WI38 (cell line): ENCODE results near the gene RGS7.
"Not testable (repeated sequence)": the region's sequence is repeated elsewhere in the genome, so short reads cannot be mapped to it uniquely, and the experiment has no call there.

Source experiments
- H3K4me3 ChIP-seq: 2 replicates; pipeline ENCODE4 v1.5.1; 2011; ENCODE audit warnings: low read depth, mild to moderate bottlenecking, control low read depth, low read length
- TF ChIP-seq, protein P1 (sequence below): IDR thresholded peaks from 2 replicates; pipeline ENCODE4 v1.5.1; 2012; ENCODE audit warnings: low read depth, mild to moderate bottlenecking, control low read depth, low read length

RGS7 gene

DNA sequence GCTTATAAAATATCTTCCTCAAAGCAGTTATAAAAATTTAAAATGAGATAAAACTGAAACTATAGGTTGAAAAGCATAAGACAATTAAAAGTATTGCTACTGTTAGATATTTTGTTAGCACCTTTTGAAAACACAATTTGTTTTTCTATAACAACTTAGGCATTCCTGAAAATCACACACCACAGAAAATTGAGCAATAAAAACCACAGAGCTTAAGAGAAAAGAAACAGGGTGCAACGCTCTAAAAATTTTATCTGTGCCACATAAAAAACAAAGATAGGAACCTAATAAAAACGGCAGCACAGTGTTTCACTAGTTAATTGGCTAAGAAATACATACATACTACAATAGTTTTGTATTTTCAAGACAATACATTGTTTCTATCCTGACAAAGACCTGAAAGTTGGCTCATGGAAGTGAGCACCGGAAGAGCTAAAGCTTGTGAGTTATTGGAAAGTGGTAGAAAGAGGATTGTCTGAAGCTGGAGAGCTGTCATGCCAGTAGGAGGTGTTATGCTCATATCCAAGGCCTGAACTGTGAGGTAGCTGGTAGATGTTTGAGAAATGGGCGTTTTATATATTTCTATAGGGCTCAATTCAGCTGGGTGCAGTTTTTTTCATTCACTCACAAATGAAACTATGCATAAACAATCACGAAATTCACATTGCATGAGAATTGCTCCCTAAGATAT is 45.8 kb downstream of the RGS7 start:
- TF ChIP-seq, protein P1, sequence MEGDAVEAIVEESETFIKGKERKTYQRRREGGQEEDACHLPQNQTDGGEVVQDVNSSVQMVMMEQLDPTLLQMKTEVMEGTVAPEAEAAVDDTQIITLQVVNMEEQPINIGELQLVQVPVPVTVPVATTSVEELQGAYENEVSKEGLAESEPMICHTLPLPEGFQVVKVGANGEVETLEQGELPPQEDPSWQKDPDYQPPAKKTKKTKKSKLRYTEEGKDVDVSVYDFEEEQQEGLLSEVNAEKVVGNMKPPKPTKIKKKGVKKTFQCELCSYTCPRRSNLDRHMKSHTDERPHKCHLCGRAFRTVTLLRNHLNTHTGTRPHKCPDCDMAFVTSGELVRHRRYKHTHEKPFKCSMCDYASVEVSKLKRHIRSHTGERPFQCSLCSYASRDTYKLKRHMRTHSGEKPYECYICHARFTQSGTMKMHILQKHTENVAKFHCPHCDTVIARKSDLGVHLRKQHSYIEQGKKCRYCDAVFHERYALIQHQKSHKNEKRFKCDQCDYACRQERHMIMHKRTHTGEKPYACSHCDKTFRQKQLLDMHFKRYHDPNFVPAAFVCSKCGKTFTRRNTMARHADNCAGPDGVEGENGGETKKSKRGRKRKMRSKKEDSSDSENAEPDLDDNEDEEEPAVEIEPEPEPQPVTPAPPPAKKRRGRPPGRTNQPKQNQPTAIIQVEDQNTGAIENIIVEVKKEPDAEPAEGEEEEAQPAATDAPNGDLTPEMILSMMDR = no peak
- no peak overlapping the region for H3K4me3 ChIP-seq

DNA sequence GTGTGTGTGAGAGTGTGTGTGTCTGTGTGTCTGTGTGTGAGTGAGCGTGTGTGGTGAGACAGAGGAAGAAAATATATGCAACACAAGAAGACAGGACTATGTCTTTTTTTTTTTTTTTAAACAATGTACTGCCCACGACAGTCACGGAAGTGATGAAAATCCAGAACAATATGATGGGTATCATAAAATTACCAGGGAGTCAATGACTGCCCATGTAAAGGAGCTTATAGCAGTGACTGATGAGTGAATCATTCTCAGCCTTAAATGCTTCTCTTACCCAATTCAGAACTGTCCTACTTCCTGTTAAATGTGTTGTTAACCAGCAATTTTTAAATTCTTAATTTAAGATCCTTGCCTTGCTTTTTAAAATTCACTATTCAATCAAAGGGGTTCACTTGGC is 46.6 kb downstream of the RGS7 start:
- TF ChIP-seq, protein P1 = no peak
- no peak overlapping the region for H3K4me3 ChIP-seq

DNA sequence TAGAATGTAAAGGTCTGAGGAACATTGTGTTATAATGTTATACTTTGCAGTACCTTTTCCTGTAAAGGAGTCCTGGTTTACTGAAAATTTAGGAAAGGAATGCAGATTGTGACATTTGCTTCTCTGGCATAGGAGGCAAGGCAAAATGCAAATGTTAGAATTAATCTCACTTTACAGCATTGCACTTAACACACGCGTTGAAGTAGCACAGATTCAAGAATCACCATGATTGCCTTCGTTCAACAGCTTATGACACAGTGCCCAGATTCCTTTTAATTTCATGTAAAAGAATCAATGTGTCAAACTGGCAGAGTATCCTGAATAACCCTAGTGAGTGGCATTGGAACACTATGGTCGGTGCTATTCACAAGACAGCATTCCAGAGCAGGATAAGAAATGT is 47.4 kb downstream of the RGS7 start:
- no peak overlapping the region for H3K4me3 ChIP-seq
- TF ChIP-seq, protein P1 = no peak

DNA sequence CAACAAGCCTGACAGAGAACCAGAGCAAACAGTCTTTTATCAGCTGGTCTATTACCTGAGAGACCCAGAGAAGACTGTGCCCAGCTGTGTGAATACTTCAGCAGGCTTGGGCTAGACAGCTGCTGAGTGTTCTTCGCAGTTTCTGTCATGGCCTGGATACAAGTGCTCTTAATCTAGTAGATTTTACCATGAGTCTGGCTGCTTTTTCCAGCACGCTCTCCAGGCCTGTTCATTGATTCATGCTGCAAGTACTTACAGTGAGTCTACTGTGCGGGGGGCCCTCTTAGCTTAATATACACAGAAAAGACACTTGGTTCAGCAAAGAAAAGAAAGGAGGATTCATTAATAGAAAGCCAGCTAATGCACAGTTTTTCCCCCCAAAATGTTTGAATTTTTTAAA is 48.5 kb downstream of the RGS7 start:
- no peak overlapping the region for H3K4me3 ChIP-seq
- TF ChIP-seq, protein P1 = no peak

DNA sequence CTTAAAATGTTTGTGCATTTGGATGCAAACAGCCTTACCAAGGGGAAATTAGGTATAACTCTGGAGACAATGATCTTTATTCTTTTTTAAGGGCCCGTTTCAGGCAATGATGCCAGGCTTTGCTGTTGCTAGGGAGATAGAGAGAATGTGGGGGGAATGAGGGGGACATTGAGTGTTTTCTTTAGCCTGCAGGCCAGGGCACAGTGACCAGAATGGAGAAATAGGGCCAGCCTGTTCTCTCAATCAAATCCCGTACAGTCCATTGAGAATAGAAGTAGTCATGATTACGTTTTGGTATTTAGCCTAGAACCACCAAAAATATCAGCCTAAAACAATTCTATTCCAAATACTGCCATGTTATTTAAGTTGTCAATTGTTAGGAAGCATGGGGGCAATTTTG is 49.0 kb downstream of the RGS7 start:
- TF ChIP-seq, protein P1 = no peak
- no peak overlapping the region for H3K4me3 ChIP-seq

DNA sequence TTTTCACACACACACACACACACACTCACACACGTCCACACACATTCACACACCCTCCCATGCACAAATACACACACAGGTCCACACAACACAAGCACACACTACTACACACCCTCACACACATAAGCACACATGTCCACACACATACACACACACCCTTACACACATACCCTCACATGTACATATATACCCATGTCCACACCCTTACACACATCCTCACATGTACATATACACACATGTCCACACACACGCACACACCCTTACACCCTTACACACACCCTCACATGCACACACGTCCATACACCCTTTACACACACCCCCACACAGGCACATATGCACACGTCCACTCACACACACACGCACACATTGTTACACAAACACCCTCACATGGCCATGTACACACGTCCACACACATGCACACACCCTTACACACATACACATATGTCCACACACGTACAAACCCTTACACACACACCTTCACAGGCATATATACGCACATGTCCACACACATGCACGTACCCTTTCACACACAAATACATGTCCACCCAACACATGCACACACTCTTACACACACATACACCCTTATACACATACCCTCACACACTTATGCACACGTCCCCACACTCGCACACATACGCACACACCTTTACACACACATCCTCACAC is 50.7 kb downstream of the RGS7 start:
- H3K4me3 ChIP-seq = no peak overlapping the region
- TF ChIP-seq, protein P1 = no peak

DNA sequence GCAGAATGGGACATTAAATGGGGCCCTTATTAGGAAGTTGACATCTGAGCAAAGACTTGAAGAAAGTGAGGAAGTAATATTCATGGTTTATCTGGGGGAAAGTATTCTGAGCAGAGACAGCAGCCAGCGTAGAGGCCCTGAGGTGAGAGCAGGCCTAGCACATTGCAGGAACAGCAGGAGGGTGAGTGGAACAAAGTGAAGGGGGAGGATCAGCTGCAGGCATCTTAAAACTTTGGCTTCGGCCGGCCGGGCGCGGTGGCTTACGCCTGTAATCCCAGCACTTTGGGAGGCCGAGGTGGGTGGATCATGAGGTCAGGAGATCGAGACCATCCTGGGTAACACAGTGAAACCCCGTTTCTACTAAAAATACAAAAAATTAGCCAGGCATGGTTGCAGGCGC is 55.0 kb downstream of the RGS7 start:
- H3K4me3 ChIP-seq = not testable (repeated sequence)
